ENCODE measurements around the gene KHDRBS2.

The KHDRBS2 gene

GRCh38 chr6:61947311-61947947 is 338.6 kb downstream of the KHDRBS2 start:
- TF ChIP-seq CTCF (conservative IDR thresholded peaks at IDR 0.05), result no peak

GRCh38 chr6:61940919-61941318 is 345.1 kb downstream of the KHDRBS2 start:
- TF ChIP-seq CTCF (conservative IDR thresholded peaks at IDR 0.05), result no peak
- H3K27ac ChIP-seq, result no peak overlapping the region

More at GRCh38 chr6:61947311-61947947, 338.6 kb downstream of the KHDRBS2 start:
- no peak overlapping the region for H3K27ac ChIP-seq

- TF ChIP-seq CTCF (conservative IDR thresholded peaks at IDR 0.05), result no peak
- no peak overlapping the region for H3K27ac ChIP-seq
Observed at GRCh38 chr6:61935242-61935846, 350.7 kb downstream of the KHDRBS2 start.

- TF ChIP-seq CTCF (conservative IDR thresholded peaks at IDR 0.05), result no peak
- H3K27ac ChIP-seq, result no peak overlapping the region
Observed at GRCh38 chr6:61909486-61909885, 376.5 kb downstream of the KHDRBS2 start.

- H3K27ac ChIP-seq, result no peak overlapping the region
Observed at GRCh38 chr6:61901748-61902147, 384.3 kb downstream of the KHDRBS2 start.

GRCh38 chr6:61894536-61894935 is 391.5 kb downstream of the KHDRBS2 start:
- TF ChIP-seq CTCF (conservative IDR thresholded peaks at IDR 0.05), result no peak

More at GRCh38 chr6:61901748-61902147, 384.3 kb downstream of the KHDRBS2 start:
- TF ChIP-seq CTCF (conservative IDR thresholded peaks at IDR 0.05), result no peak

GRCh38 chr6:61887423-61887822 is 398.6 kb downstream of the KHDRBS2 start:
- H3K27ac ChIP-seq, result no peak overlapping the region

More at GRCh38 chr6:61894536-61894935, 391.5 kb downstream of the KHDRBS2 start:
- H3K27ac ChIP-seq, result no peak overlapping the region

More at GRCh38 chr6:61887423-61887822, 398.6 kb downstream of the KHDRBS2 start:
- no peak for TF ChIP-seq CTCF (conservative IDR thresholded peaks at IDR 0.05)

Data from VCaP (cell line).